Thyroid gland (tissue), 4 donors: Measurements from ENCODE around the gene PPP3CA.

Experiments
- CTCF ChIP-seq, 6 experiments: fragments of 200-600 bp in 3 of 6; fragments of 450-650 bp in 3 of 6; sonication (generic) in 3 of 6; IDR thresholded peaks; one replicate each; pipeline ENCODE4 v1.5.1; 2016 to 2019; ENCODE audit warnings: antibody characterized with exemption in 6 of 6, mild to moderate bottlenecking in 2 of 6, inconsistent platforms in 1 of 6, moderate library complexity in 1 of 6
- POLR2A ChIP-seq, 2 donors: fragments of 450-650 bp; IDR thresholded peaks; one replicate each; pipeline ENCODE4 v1.6.1; 2017; ENCODE audit warnings: antibody characterized with exemption in 2 of 2, mild to moderate bottlenecking in 2 of 2, moderate library complexity in 1 of 2

DNA sequence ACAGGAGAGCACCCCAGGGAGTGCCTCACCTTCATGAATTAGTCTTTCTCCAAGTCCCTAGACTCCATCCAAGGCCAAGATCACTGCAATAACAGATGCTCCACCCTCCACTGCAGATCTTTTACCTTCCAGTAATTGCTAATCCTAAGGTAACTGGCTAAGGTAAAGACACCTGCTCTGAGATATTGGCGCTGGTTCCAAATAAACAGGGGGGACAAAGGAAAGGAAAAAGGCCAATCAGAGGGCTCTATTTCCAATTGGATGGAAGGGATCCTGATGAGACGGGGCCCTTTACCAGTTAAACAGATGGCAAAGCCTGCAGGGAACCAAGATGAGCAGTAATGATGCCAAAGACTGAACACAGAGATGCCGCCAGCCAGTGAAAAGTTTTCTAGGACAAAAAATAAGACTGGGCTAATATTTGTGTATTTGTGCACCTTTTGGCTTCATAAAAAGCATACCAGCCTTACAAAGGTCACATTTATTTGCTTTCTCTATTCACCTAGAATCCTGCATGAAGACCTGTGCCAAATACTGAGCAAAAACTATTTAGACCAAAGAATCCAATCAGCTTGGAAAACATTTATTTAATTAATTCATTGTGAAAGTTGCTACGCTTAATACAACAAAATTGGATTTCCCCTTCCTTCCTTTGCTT is 148.5 kb downstream of the PPP3CA start:
- TF ChIP-seq CTCF (IDR thresholded peaks at IDR 0.05), result no peak
- TF ChIP-seq POLR2A (IDR thresholded peaks at IDR 0.05), result no peak
